Gastrocnemius medialis (tissue), 4 donors: Measurements from ENCODE around the gene MILR1.

Experiments
- CTCF ChIP-seq, 5 experiments: fragments of 450-650 bp in 3 of 5; fragments of 200-600 bp in 2 of 5; sonication (generic) in 2 of 5; IDR thresholded peaks in 4 of 5; conservative IDR thresholded peaks in 1 of 5; 1 replicate in 4 of 5; 2 replicates in 1 of 5; pipeline ENCODE4 v1.5.1; 2016 to 2019; ENCODE audit warnings: antibody characterized with exemption in 5 of 5, mild to moderate bottlenecking in 3 of 5, moderate library complexity in 3 of 5
- POLR2A ChIP-seq, 2 donors: fragments of 450-650 bp; IDR thresholded peaks; one replicate each; pipeline ENCODE4 v1.6.1; 2017; ENCODE audit warnings: antibody characterized with exemption in 2 of 2, mild to moderate bottlenecking in 2 of 2, moderate library complexity in 2 of 2

GRCh38 chr17:64442541-64442971, 6.4 kb upstream of the MILR1 start:
- TF ChIP-seq CTCF (IDR thresholded peaks at IDR 0.05 in 4 of 5, conservative IDR thresholded peaks at IDR 0.05 in 1 of 5) (no peak), POLR2A (IDR thresholded peaks at IDR 0.05) (no peak)
